Measurements from ENCODE around the gene LRRC7. TPM values are rescaled to one million over a fixed set of nuclear protein-coding genes. Genes with fewer than 3 reads are reported as not detected.

Gene LRRC7
- total and polyA plus RNA-seq, 11 donors: 0.25 to 4.1 (median 0.49) TPM; not detected in 1

DNA sequence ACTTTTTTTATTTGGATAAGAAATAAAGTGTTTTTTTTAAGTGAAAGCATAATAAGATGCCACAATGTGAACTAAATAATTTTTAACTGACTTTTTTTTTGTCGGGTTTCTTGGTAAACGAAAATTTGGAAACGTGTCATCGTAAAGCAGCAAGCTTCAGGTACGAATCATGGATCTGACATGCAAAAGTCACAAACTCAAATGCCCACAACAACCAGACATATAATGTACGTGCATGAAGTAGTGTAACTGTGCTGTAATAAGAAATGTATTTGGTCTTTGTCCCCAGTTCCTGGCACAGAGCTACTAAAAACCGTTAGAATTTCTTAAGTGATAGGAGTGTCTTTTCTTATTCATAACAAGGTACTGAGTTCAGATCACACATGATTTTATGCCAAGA is 44.3 kb upstream of the LRRC7 start:
- TF ChIP-seq, protein P1, sequence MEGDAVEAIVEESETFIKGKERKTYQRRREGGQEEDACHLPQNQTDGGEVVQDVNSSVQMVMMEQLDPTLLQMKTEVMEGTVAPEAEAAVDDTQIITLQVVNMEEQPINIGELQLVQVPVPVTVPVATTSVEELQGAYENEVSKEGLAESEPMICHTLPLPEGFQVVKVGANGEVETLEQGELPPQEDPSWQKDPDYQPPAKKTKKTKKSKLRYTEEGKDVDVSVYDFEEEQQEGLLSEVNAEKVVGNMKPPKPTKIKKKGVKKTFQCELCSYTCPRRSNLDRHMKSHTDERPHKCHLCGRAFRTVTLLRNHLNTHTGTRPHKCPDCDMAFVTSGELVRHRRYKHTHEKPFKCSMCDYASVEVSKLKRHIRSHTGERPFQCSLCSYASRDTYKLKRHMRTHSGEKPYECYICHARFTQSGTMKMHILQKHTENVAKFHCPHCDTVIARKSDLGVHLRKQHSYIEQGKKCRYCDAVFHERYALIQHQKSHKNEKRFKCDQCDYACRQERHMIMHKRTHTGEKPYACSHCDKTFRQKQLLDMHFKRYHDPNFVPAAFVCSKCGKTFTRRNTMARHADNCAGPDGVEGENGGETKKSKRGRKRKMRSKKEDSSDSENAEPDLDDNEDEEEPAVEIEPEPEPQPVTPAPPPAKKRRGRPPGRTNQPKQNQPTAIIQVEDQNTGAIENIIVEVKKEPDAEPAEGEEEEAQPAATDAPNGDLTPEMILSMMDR (IDR thresholded peaks at IDR 0.05): no peak
- no peak for TF ChIP-seq POLR2A (IDR thresholded peaks at IDR 0.05)

DNA sequence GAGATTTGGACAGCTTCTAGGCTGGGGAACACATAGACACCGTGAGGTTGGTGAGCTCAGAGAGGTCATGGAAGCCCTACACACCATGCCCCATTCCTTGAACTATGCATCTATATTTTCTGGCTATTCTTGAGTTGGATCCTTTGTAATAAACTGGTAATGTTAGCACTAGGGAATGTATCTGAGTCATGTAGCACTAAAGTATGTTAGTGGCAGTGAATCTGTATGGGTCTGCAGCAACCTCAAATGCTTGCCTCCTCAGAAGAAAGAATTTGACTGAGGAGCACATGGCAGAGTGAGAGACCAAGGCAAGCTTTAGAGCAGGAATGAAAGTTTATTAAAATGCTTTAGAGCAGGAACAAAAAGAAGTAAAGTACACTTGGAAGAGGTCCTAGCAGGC is 43.7 kb upstream of the LRRC7 start:
- Histone ChIP-seq H3K9me3 (no peaks in the 10 kb centered on the region), H3K4me3 (no peak overlapping the region), H3K27ac (no peak overlapping the region), H3K4me1 (no peaks in the 10 kb centered on the region), H3K27me3 (no peaks in the 10 kb centered on the region), H3K36me3 (no peaks in the 10 kb centered on the region)
- DNase-seq (no peak), ATAC-seq (no peak)
- TF ChIP-seq, protein P1 (IDR thresholded peaks at IDR 0.05): no peak
- WGBS, 4 donors: 75 to 91% (median 83%) methylated on average over 1 of the region's 1 CpG
- intact Hi-C loops (cut with DNase I): no loop called here

More for the DNA sequence above, 44.3 kb upstream of the LRRC7 start:
- H3K4me3 ChIP-seq: no peak overlapping the region
- no peak overlapping the region for H3K27ac ChIP-seq
- H3K9me3 ChIP-seq: no peaks in the 10 kb centered on the region
- 71 to 84% (median 73%) methylated on average over 7 of the region's 7 CpGs for WGBS, 4 donors
- DNase-seq (no peak), ATAC-seq (no peak)
- H3K4me1 ChIP-seq: no peaks in the 10 kb centered on the region
- no peaks in the 10 kb centered on the region for H3K27me3 ChIP-seq
- intact Hi-C loops (cut with DNase I): no loop called here
- H3K36me3 ChIP-seq: no peaks in the 10 kb centered on the region

DNA sequence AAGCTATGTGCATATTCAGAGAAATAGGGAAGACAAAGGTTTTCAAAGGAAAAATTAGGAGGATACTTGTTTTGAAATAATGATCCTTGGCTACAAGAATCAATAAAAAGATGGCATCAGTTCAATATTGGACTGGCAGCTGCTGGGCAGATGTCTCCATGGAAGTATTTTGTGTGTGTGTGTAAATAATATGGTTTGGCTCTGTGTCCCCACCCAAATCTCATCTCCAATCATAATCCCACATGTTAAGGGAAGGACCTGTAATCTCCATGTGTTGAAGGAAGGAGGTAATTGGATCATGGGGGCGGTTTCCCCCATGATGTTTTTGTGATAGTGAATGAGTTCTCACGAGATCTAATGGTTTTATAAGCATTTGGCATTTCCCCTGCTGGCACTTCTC is 40.4 kb upstream of the LRRC7 start:
- H3K27me3 ChIP-seq: no peaks in the 10 kb centered on the region
- H3K4me1 ChIP-seq: no peaks in the 10 kb centered on the region
- H3K36me3 ChIP-seq: no peaks in the 10 kb centered on the region
- ATAC-seq: no peak
- no peak for DNase-seq
- no peaks in the 10 kb centered on the region for H3K9me3 ChIP-seq
- 50 to 58% (median 55%) methylated on average over 2 of the region's 2 CpGs for WGBS, 4 donors
- TF ChIP-seq, protein P1 (IDR thresholded peaks at IDR 0.05): no peak
- no peak for TF ChIP-seq POLR2A (IDR thresholded peaks at IDR 0.05)
- no peak overlapping the region for H3K4me3 ChIP-seq
- no peak overlapping the region for H3K27ac ChIP-seq
- intact Hi-C loops (cut with DNase I): no loop called here

DNA sequence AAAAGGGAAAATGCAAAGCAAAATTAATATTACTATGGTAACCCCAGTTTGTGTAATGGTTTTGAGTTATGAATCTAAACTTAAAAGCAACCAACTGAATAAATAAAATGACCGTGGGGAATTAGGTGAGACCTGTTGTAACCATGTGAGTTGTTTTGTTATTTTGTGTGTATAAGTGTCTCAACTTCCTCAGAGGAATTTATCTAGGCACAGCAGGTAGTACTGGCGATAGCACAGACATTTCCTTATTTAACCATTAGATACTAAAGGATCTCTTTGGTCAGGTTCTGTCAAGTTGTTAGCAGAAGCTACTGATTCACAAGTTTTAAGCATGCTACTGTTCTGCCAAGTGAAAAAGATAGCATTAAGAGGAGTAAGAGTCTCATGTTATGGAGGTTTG is 39.3 kb upstream of the LRRC7 start:
- no peaks in the 10 kb centered on the region for H3K36me3 ChIP-seq
- WGBS, 4 donors: 64 to 76% (median 67%) methylated on average over 2 of the region's 2 CpGs
- intact Hi-C loops (cut with DNase I): no loop called here

More for the DNA sequence above, 39.3 kb upstream of the LRRC7 start:
- Histone ChIP-seq H3K27ac (no peak overlapping the region), H3K27me3 (no peaks in the 10 kb centered on the region), H3K4me1 (no peaks in the 10 kb centered on the region), H3K9me3 (no peaks in the 10 kb centered on the region), H3K4me3 (no peak overlapping the region)
- DNase-seq (no peak), ATAC-seq (no peak)
- no peak for TF ChIP-seq POLR2A (IDR thresholded peaks at IDR 0.05)
- TF ChIP-seq, protein P1 (IDR thresholded peaks at IDR 0.05): no peak
